K562 (cell line): Measurements from ENCODE around the gene CTSZ. TPM values are rescaled to one million over a fixed set of nuclear protein-coding genes. Genes with fewer than 3 reads are reported as not detected.
A peak's percentile ranks its signal among the peaks of the same experiment; 100 is the strongest.

Experiments used
- ARHGAP35 ChIP-seq: fragments of 450-650 bp; IDR thresholded peaks from 2 replicates; pipeline ENCODE4 v1.6.1; 2018; ENCODE audit not compliant: partially characterized antibody
- ARNT ChIP-seq, 2 experiments: fragments of 450-650 bp; IDR thresholded peaks; 2 replicates each; pipeline ENCODE4 v1.6.1; 2016; ENCODE audit warnings: mild to moderate bottlenecking in 1 of 2
- CBFA2T3 ChIP-seq: fragments of 450-650 bp; IDR thresholded peaks from 2 replicates; pipeline ENCODE4 v1.6.1; 2017
- ERF ChIP-seq: fragments of 450-650 bp; formaldehyde crosslinking; IDR thresholded peaks from 2 replicates; pipeline ENCODE4 v1.4.0; 2020; ENCODE audit warnings: mild to moderate bottlenecking, mixed read lengths
- GATAD2A ChIP-seq: fragments of 450-650 bp; IDR thresholded peaks from 2 replicates; pipeline ENCODE4 v1.6.1; 2017
- HDAC1 ChIP-seq, 2 experiments: fragments of 450-650 bp; IDR thresholded peaks; 2 replicates each; pipeline ENCODE4 v1.6.1; 2016 to 2017; ENCODE audit warnings: inconsistent platforms in 1 of 2, mild to moderate bottlenecking in 1 of 2, moderate library complexity in 1 of 2
- IRF1 ChIP-seq: sonication (generic); formaldehyde crosslinking; IDR thresholded peaks from 2 replicates; pipeline ENCODE4 v1.8.0; 2022; ENCODE audit warnings: missing genetic modification reagents, mild to moderate bottlenecking, borderline replicate concordance
- PRPF4 ChIP-seq: fragments of 200-400 bp; formaldehyde crosslinking; IDR thresholded peaks from one replicate; pipeline ENCODE4 v1.6.1; 2017; ENCODE audit warnings: low read length, low read depth, mild to moderate bottlenecking; ENCODE audit not compliant: insufficient read depth, poor library complexity, severe bottlenecking
- SAP30 ChIP-seq: fragments of 200-600 bp; sonication (generic); IDR thresholded peaks from 2 replicates; pipeline ENCODE4 v1.6.1; 2012; ENCODE audit warnings: borderline replicate concordance, low read depth, mild to moderate bottlenecking, moderate library complexity, low read length, control low read depth, inconsistent platforms; ENCODE audit not compliant: insufficient read depth, poor library complexity, severe bottlenecking
- ZMIZ1 ChIP-seq, 2 experiments: fragments of 150-350 bp in 1 of 2; IDR thresholded peaks; 2 replicates each; pipeline ENCODE4 v1.6.1; 2012 to 2016; ENCODE audit warnings: low read depth in 2 of 2, low read length in 2 of 2, mild to moderate bottlenecking in 1 of 2, moderate library complexity in 1 of 2
- ZNF121 ChIP-seq: sonication (generic); formaldehyde crosslinking; conservative IDR thresholded peaks from 2 replicates; pipeline ENCODE4 v1.8.0; 2022; ENCODE audit warnings: missing genetic modification reagents
- ZNF165 ChIP-seq: fragments of 250-450 bp; sonication (Bioruptor Pico); IDR thresholded peaks from 2 replicates; pipeline ENCODE4 v1.4.0; 2020; ENCODE audit warnings: borderline replicate concordance
- ZNF197 ChIP-seq: fragments of 200-800 bp; sonication (Bioruptor generic); IDR thresholded peaks from 2 replicates; pipeline ENCODE4 v1.6.1; 2016; ENCODE audit warnings: low read depth, missing genetic modification characterization, missing compliant biosample characterization
- ZNF655 ChIP-seq: fragments of 250-450 bp; sonication (Bioruptor Pico); IDR thresholded peaks from 2 replicates; pipeline ENCODE4 v1.5.0; 2021
- ZNF668 ChIP-seq: fragments of 250-450 bp; sonication (Bioruptor Pico); IDR thresholded peaks from 2 replicates; pipeline ENCODE4 v1.8.0; 2022; ENCODE audit warnings: mild to moderate bottlenecking, inconsistent platforms
- polyA plus RNA-seq, 8 experiments: library from polyadenylated mRNA; depleted of rRNA in 4 of 8; stranded (reverse) in 5 of 8; unstranded in 3 of 8; fragments of >200 nt; fragmentation: Nextera tagmentation in 2 of 8; fragmentation: Illumina TruSeq in 1 of 8; extraction: Ambion mirVana in 2 of 8; extraction: Trizol in 1 of 8; gene quantifications; 2 replicates each; pipeline versions ENCODE4 v1.2.1 to v1.2.3, GENCODE V29; 2011 to 2014; ENCODE audit warnings: inconsistent platforms in 1 of 8, missing spikeins in 1 of 8
- total RNA-seq, 7 experiments: library from RNA; depleted of rRNA in 6 of 7; stranded (reverse); fragments of >200 nt in 6 of 7; fragmentation: Illumina TruSeq in 2 of 7; extraction: Trizol in 2 of 7; gene quantifications; 2 replicates each; pipeline versions ENCODE4 v1.2.1 to v1.2.3, GENCODE V29; 2011 to 2021; ENCODE audit warnings: low replicate concordance in 1 of 7
- TF ChIP-seq, protein P1 (sequence below): sonication (generic); formaldehyde crosslinking; IDR thresholded peaks from 2 replicates; pipeline ENCODE4 v1.8.1; 2023; ENCODE audit warnings: mild to moderate bottlenecking, missing genetic modification reagents

The CTSZ gene
- total and polyA plus RNA-seq, 9 of the 15 experiments (the other 6 are each of a cell fraction or from before 2014, with no cell fraction given): 1.6 to 143 (median 82.8) TPM

GRCh38 chr20:59032023-59032712 lies 25.1 kb upstream of the CTSZ start, which contains the start of gene ATP5F1E (continued):
- no peak for TF ChIP-seq ARNT (IDR thresholded peaks at IDR 0.05)
- TF ChIP-seq ZNF121 (CRISPR knock-in tag): no peak
- peak; percentile 96 for TF ChIP-seq ZNF165 (CRISPR knock-in tag)
- TF ChIP-seq SAP30: peak; percentile 57
- TF ChIP-seq PRPF4: no peak
- TF ChIP-seq ZNF668 (CRISPR knock-in tag): peak; percentile 75; the same call in 1 of the 2 replicates
- TF ChIP-seq GATAD2A: 0 out of 2 replicates have a peak, but pooled peaks have one; percentile 59
- 0 out of 4 replicates have a peak, but pooled peaks of 1 of the 2 experiments have one; percentile 19 for TF ChIP-seq ZMIZ1 (IDR thresholded peaks at IDR 0.05; ENCODE audit: low read depth in 2 of 2, low read length in 2 of 2)
- TF ChIP-seq ERF: peak; percentile 99
- TF ChIP-seq IRF1 (CRISPR knock-in tag): no peak
- no peak for TF ChIP-seq ARHGAP35
- no peak for TF ChIP-seq ZNF655 (CRISPR knock-in tag)
- TF ChIP-seq HDAC1 (IDR thresholded peaks at IDR 0.05): peak in 1 of 2 experiments; percentile 84; a peak in 3 of 4 replicates
- no peak for TF ChIP-seq CBFA2T3
- TF ChIP-seq ZNF197 (CRISPR knock-in tag): no peak
- TF ChIP-seq, protein P1, sequence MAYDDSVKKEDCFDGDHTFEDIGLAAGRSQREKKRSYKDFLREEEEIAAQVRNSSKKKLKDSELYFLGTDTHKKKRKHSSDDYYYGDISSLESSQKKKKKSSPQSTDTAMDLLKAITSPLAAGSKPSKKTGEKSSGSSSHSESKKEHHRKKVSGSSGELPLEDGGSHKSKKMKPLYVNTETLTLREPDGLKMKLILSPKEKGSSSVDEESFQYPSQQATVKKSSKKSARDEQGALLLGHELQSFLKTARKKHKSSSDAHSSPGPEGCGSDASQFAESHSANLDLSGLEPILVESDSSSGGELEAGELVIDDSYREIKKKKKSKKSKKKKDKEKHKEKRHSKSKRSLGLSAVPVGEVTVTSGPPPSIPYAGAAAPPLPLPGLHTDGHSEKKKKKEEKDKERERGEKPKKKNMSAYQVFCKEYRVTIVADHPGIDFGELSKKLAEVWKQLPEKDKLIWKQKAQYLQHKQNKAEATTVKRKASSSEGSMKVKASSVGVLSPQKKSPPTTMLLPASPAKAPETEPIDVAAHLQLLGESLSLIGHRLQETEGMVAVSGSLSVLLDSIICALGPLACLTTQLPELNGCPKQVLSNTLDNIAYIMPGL (CRISPR knock-in tag): no peak
